Smooth muscle cell (in vitro differentiated cells): Measurements from ENCODE around the gene RBM26. TPM values are rescaled to one million over a fixed set of nuclear protein-coding genes. Genes with fewer than 3 reads are reported as not detected.

ENCODE experiments used
- DNase-seq: peaks from one replicate; lab custom pipeline; 2025; ENCODE audit not compliant: unreplicated experiment; lab: John Stamatoyannopoulos, UW
- H2AFZ ChIP-seq: fragments of 200-600 bp; sonication (generic); 2 replicates; pipeline ENCODE4 v1.6.0; 2016; ENCODE audit warnings: antibody characterized with exemption, low read depth, mild to moderate bottlenecking
- H3F3A ChIP-seq: fragments of 200-600 bp; sonication (generic); 2 replicates; pipeline ENCODE4 v1.6.0; 2017; ENCODE audit warnings: antibody characterized with exemption, low read depth
- H3K27ac ChIP-seq: fragments of 200-600 bp; sonication (generic); 2 replicates; pipeline ENCODE4 v1.5.1; 2016; ENCODE audit warnings: low read depth, mild to moderate bottlenecking
- H3K27me3 ChIP-seq: fragments of 200-600 bp; sonication (generic); 2 replicates; pipeline ENCODE4 v1.6.1; 2016; ENCODE audit warnings: low read depth, mild to moderate bottlenecking
- H3K36me3 ChIP-seq: fragments of 200-600 bp; sonication (generic); 2 replicates; pipeline ENCODE4 v1.5.1; 2016; ENCODE audit warnings: low read depth
- H3K4me1 ChIP-seq: fragments of 200-600 bp; sonication (generic); 2 replicates; pipeline ENCODE4 v1.5.1; 2016; ENCODE audit warnings: low read depth
- H3K4me2 ChIP-seq: fragments of 200-600 bp; sonication (generic); 2 replicates; pipeline ENCODE4 v1.6.0; 2016; ENCODE audit warnings: mild to moderate bottlenecking
- H3K4me3 ChIP-seq: fragments of 200-600 bp; sonication (generic); 2 replicates; pipeline ENCODE4 v1.5.1; 2016; ENCODE audit warnings: mild to moderate bottlenecking
- H3K79me2 ChIP-seq: fragments of 200-600 bp; sonication (generic); 2 replicates; pipeline ENCODE4 v1.6.0; 2016; ENCODE audit warnings: low read depth, mild to moderate bottlenecking
- H3K9ac ChIP-seq: fragments of 200-600 bp; sonication (generic); 2 replicates; pipeline ENCODE4 v1.6.0; 2016; ENCODE audit warnings: low read depth
- H3K9me3 ChIP-seq: fragments of 200-600 bp; sonication (generic); replicated peaks from 2 replicates; pipeline ENCODE4 v1.5.1; 2016; ENCODE audit warnings: low read depth
- H4K20me1 ChIP-seq: fragments of 200-600 bp; sonication (generic); 2 replicates; pipeline ENCODE4 v1.6.0; 2016; ENCODE audit warnings: low read depth
- CTCF ChIP-seq: fragments of 200-600 bp; sonication (generic); IDR thresholded peaks from 2 replicates; pipeline ENCODE4 v1.5.1; 2017; ENCODE audit warnings: borderline replicate concordance, mild to moderate bottlenecking, antibody characterized with exemption; ENCODE audit not compliant: insufficient read depth, poor library complexity, severe bottlenecking
- WGBS: methylation state at CpG from one replicate; pipeline ENCODE4 v1.1.7; 2016; ENCODE audit warnings: low lambda C conversion rate; 5-methylcytosine and 5-hydroxymethylcytosine counted together
- polyA plus RNA-seq: library from polyadenylated mRNA; unstranded; fragments of >200 nt; fragmentation: Nextera tagmentation; extraction: Ambion mirVana; gene quantifications from 2 replicates; pipeline ENCODE4 v1.2.1, GENCODE V29; 2016
- total RNA-seq: library from RNA; depleted of rRNA; stranded (reverse); fragments of >200 nt; gene quantifications from 2 replicates; pipeline ENCODE4 v1.2.3, GENCODE V29; 2014

The RBM26 gene
- total and polyA plus RNA-seq, 2 experiments from 2014 or later: 11.8 to 49.4 TPM

DNA sequence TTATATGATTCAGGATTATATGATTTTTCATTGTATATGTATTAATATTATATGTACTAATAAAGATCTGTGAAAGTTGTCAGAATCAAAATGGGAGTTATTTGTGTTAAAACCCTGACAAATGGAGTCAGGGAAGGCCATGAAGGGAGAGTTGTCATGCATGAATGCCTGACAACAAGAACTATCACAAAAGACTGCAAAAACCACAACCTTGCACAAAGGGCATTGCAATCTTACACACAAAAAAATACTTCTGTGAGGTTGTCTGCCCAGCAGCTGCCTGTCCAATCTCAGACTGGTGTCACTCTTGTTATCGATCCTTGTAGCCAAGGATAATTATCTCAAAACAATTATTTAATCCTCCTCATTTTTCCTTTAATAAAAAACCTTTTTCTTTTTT, 21.2 kb upstream of the RBM26 start:
- Histone ChIP-seq H3K4me3 (no peak overlapping the region), H3K9me3 (no peaks in the 10 kb centered on the region), H2AFZ (no peak overlapping the region), H3K79me2 (no peaks in the 10 kb centered on the region), H3K36me3 (no peaks in the 10 kb centered on the region), H4K20me1 (no peaks in the 10 kb centered on the region), H3K27ac (no peak overlapping the region), H3K4me2 (no peak overlapping the region), H3K9ac (no peak overlapping the region), H3K4me1 (peaks cover 7% of the 10 kb centered on the region), H3K27me3 (no peaks in the 10 kb centered on the region), H3F3A (no peaks in the 10 kb centered on the region)
- no peak for TF ChIP-seq CTCF
- 67% methylated on average over 1 of the region's 1 CpG for WGBS
- DNase-seq: no peak

DNA sequence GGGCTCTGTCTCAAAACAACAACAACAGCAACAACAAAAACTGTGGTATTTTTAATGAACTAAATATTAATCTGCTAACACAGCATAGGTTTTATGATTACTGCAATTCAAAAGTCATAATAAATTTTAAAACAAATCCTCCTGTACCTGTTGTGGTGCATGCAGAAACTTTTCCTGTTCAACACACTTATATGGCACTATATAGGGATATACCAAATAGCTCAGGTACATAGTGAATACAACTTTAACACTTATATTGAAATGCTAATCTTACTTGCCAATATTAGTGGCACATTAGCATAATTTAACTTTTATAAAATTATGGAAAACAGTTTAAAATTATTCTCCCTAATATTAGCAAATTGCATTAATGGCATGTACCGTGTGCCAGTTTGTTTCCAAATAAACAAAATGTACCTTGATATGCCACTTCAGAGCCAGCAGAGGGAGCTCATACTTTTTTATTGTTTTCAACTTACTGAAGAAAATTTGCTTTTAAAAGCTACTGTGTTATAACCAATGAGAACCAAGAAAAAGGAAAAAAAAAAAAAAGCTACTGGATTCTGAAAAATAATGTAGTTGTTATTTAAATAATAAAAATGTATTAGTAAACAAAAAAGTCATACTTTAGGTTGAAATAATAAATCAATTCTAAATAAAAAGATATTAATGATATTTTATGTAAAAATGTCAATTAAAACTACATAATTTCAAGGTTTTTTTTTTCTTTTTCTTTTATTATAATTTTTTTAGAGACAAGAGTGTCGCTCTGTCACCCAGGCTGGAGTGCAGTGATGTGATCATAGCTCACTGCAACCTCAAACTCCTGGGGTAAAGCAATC, 18.0 kb upstream of the RBM26 start:
- Histone ChIP-seq H3F3A (no peaks in the 10 kb centered on the region), H3K4me3 (no peak overlapping the region), H3K79me2 (no peaks in the 10 kb centered on the region), H2AFZ (no peak overlapping the region), H3K27me3 (no peaks in the 10 kb centered on the region), H3K27ac (no peak overlapping the region), H3K9me3 (no peaks in the 10 kb centered on the region), H4K20me1 (no peaks in the 10 kb centered on the region), H3K4me2 (no peak overlapping the region), H3K4me1 (peaks cover 7% of the 10 kb centered on the region), H3K9ac (no peak overlapping the region), H3K36me3 (no peaks in the 10 kb centered on the region)
- 36% methylated on average over 2 of the region's 2 CpGs for WGBS
- no peak for DNase-seq
- peak; percentile 81 for TF ChIP-seq CTCF

DNA sequence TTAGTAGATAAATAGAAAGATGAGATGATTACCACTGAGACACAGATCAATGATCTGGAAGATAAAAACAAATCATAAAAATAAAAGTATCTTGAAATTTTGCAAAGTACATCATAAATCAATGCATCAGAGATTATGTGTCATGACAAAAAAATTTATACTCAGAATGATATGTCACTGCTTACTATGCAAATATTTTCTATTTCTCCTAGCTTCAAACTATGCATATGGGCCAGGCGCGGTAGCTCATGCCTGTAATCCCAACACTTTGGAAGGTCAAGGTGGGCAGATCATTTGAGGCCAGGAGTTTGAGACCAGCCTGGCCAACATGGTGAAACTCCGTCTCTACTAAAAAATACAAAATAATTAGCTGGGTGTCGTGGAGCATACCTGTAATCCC, 17.3 kb upstream of the RBM26 start:
- Histone ChIP-seq H3F3A (no peaks in the 10 kb centered on the region), H3K9ac (no peak overlapping the region), H3K79me2 (no peaks in the 10 kb centered on the region), H3K4me2 (no peak overlapping the region), H3K27ac (no peak overlapping the region), H3K36me3 (no peaks in the 10 kb centered on the region), H3K4me1 (peaks cover 7% of the 10 kb centered on the region), H4K20me1 (no peaks in the 10 kb centered on the region), H2AFZ (no peak overlapping the region), H3K4me3 (no peak overlapping the region), H3K27me3 (no peaks in the 10 kb centered on the region), H3K9me3 (no peaks in the 10 kb centered on the region)
- WGBS: 87% methylated on average over 4 of the region's 4 CpGs
- no peak for DNase-seq
- TF ChIP-seq CTCF: no peak

- TF ChIP-seq CTCF: no peak
- H3K9me3 ChIP-seq: no peaks in the 10 kb centered on the region
- H4K20me1 ChIP-seq: no peaks in the 10 kb centered on the region
- H2AFZ ChIP-seq: no peak overlapping the region
- no peaks in the 10 kb centered on the region for H3K4me1 ChIP-seq
- H3K4me2 ChIP-seq: no peak overlapping the region
- H3F3A ChIP-seq: no peaks in the 10 kb centered on the region
- no peak overlapping the region for H3K27ac ChIP-seq
- H3K4me3 ChIP-seq: no peak overlapping the region
- no peak overlapping the region for H3K9ac ChIP-seq
- H3K27me3 ChIP-seq: no peaks in the 10 kb centered on the region
- 100% methylated on average over 1 of the region's 1 CpG for WGBS
- no peaks in the 10 kb centered on the region for H3K79me2 ChIP-seq
- H3K36me3 ChIP-seq: no peaks in the 10 kb centered on the region
- no peak for DNase-seq
Observed at GRCh38 chr13:79419365-79419764, 13.3 kb upstream of the RBM26 start.
